HepG2 (cell line): ENCODE results near the gene GNG3. TPM values are rescaled to one million over a fixed set of nuclear protein-coding genes. Genes with fewer than 3 reads are reported as not detected.

Experiments
- ARHGAP35 ChIP-seq: sonication (generic); formaldehyde crosslinking; IDR thresholded peaks from 2 replicates; pipeline ENCODE4 v1.9.0; 2022; ENCODE audit warnings: mild to moderate bottlenecking, inconsistent platforms, moderate library complexity, missing genetic modification reagents, borderline replicate concordance
- CREB3 ChIP-seq: sonication (generic); formaldehyde crosslinking; IDR thresholded peaks from 2 replicates; pipeline ENCODE4 v1.5.0; 2020; ENCODE audit warnings: missing genetic modification reagents
- EED ChIP-seq: sonication (generic); formaldehyde crosslinking; IDR thresholded peaks from 2 replicates; pipeline ENCODE4 v1.5.0; 2020; ENCODE audit warnings: mild to moderate bottlenecking, missing genetic modification reagents
- ERF ChIP-seq: IDR thresholded peaks from 2 replicates; pipeline ENCODE4 v1.6.1; 2018; ENCODE audit warnings: missing biosample characterization, missing genetic modification reagents
- FOXK2 ChIP-seq: fragments of 450-650 bp; IDR thresholded peaks from 2 replicates; pipeline ENCODE4 v1.6.1; 2016
- HMG20A ChIP-seq: IDR thresholded peaks from 2 replicates; pipeline ENCODE4 v1.6.1; 2016; ENCODE audit warnings: borderline replicate concordance
- ISL2 ChIP-seq: sonication (generic); formaldehyde crosslinking; IDR thresholded peaks from 2 replicates; pipeline ENCODE4 v1.5.0; 2020; ENCODE audit warnings: missing genetic modification reagents
- MATR3 ChIP-seq: sonication (generic); formaldehyde crosslinking; IDR thresholded peaks from 2 replicates; pipeline ENCODE4 v1.4.0; 2020; ENCODE audit warnings: missing genetic modification reagents
- NFE2L1 ChIP-seq: sonication (generic); formaldehyde crosslinking; IDR thresholded peaks from 2 replicates; pipeline ENCODE4 v1.4.0; 2020; ENCODE audit warnings: missing genetic modification reagents, mild to moderate bottlenecking, borderline replicate concordance
- PAXIP1 ChIP-seq: sonication (generic); formaldehyde crosslinking; conservative IDR thresholded peaks from 2 replicates; pipeline ENCODE4 v1.4.0; 2020; ENCODE audit warnings: mild to moderate bottlenecking, missing genetic modification reagents, moderate library complexity
- POGZ ChIP-seq: sonication (generic); formaldehyde crosslinking; IDR thresholded peaks from 2 replicates; pipeline ENCODE4 v1.4.0; 2020; ENCODE audit warnings: mild to moderate bottlenecking, missing genetic modification reagents
- STAG1 ChIP-seq: sonication (generic); formaldehyde crosslinking; IDR thresholded peaks from 2 replicates; pipeline ENCODE4 v1.4.0; 2020; ENCODE audit warnings: missing genetic modification reagents
- ZBTB20 ChIP-seq: sonication (generic); formaldehyde crosslinking; IDR thresholded peaks from 2 replicates; pipeline ENCODE4 v1.8.1; 2023; ENCODE audit warnings: missing genetic modification reagents, low read depth, mild to moderate bottlenecking, borderline replicate concordance
- ZKSCAN5 ChIP-seq: sonication (generic); formaldehyde crosslinking; IDR thresholded peaks from 2 replicates; pipeline ENCODE4 v1.5.1; 2020; ENCODE audit warnings: mild to moderate bottlenecking, missing genetic modification reagents
- ZNF160 ChIP-seq: sonication (generic); formaldehyde crosslinking; IDR thresholded peaks from 2 replicates; pipeline ENCODE4 v1.8.0; 2022; ENCODE audit warnings: mild to moderate bottlenecking, inconsistent platforms, missing genetic modification reagents
- ZNF451 ChIP-seq: sonication (generic); formaldehyde crosslinking; IDR thresholded peaks from 2 replicates; pipeline ENCODE4 v1.5.0; 2020; ENCODE audit warnings: mild to moderate bottlenecking, missing genetic modification reagents
- ZNF816 ChIP-seq: sonication (generic); formaldehyde crosslinking; IDR thresholded peaks from 2 replicates; pipeline ENCODE4 v1.8.0; 2022; ENCODE audit warnings: missing genetic modification reagents, mild to moderate bottlenecking, borderline replicate concordance
- ZXDC ChIP-seq: sonication (generic); formaldehyde crosslinking; IDR thresholded peaks from 2 replicates; pipeline ENCODE4 v1.5.0; 2020; ENCODE audit warnings: mild to moderate bottlenecking, missing genetic modification reagents
- polyA plus RNA-seq, 8 experiments: library from polyadenylated mRNA; depleted of rRNA in 3 of 8; stranded (reverse) in 7 of 8; unstranded in 1 of 8; fragments of >200 nt; fragmentation: Illumina TruSeq in 4 of 8; extraction: Trizol in 4 of 8; gene quantifications; 2 replicates each; pipeline versions ENCODE4 v1.2.1 to v1.2.3, GENCODE V29; 2011 to 2016; ENCODE audit warnings: low read depth in 4 of 8, missing spikeins in 1 of 8, mixed read lengths in 1 of 8; ENCODE audit not compliant: insufficient read depth in 1 of 8
- total RNA-seq, 5 experiments: library from RNA; depleted of rRNA; stranded (reverse); fragments of >200 nt; fragmentation: Illumina TruSeq; extraction: Trizol; gene quantifications; 2 replicates each; pipeline ENCODE4 v1.2.3, GENCODE V29; 2016; ENCODE audit warnings: low read depth in 1 of 5
- TF ChIP-seq, protein P1 (sequence below): sonication (generic); formaldehyde crosslinking; conservative IDR thresholded peaks from 2 replicates; pipeline ENCODE4 v1.5.0; 2020; ENCODE audit warnings: missing genetic modification reagents

GNG3 gene
- total and polyA plus RNA-seq, 2 of the 13 experiments (the other 11 are each of a cell fraction or from before 2014, with no cell fraction given) = not detected

GRCh38 chr11:62727165-62727871 lies 19.8 kb downstream of the GNG3 start, which contains the start of gene HNRNPUL2 (continued):
- peak; percentile 82; the same call in 1 of the 2 replicates for TF ChIP-seq ZXDC (CRISPR knock-in tag)
- TF ChIP-seq MATR3 (CRISPR knock-in tag) = no peak
- no peak for TF ChIP-seq NFE2L1 (CRISPR knock-in tag)
- peak; percentile 96; the same call in 1 of the 2 replicates for TF ChIP-seq ZNF451 (CRISPR knock-in tag)
- TF ChIP-seq ZBTB20 = peak; percentile 80; the same call in 1 of the 2 replicates
- peak; percentile 93 for TF ChIP-seq ERF
- peak; percentile 51; the same call in 1 of the 2 replicates for TF ChIP-seq ISL2 (CRISPR knock-in tag)
- no peak for TF ChIP-seq POGZ (CRISPR knock-in tag)
- 0 out of 2 replicates have a peak, but pooled peaks have one; percentile 46 for TF ChIP-seq EED (CRISPR knock-in tag)
- no peak for TF ChIP-seq FOXK2
- peak; percentile 22; the same call in 1 of the 2 replicates for TF ChIP-seq ZNF816 (CRISPR knock-in tag)
- no peak for TF ChIP-seq ZKSCAN5 (CRISPR knock-in tag)
- peak; percentile 79; the same call in 1 of the 2 replicates for TF ChIP-seq CREB3 (CRISPR knock-in tag)
- no peak for TF ChIP-seq HMG20A (CRISPR knock-in tag)
- TF ChIP-seq STAG1 = no peak
- TF ChIP-seq, protein P1, sequence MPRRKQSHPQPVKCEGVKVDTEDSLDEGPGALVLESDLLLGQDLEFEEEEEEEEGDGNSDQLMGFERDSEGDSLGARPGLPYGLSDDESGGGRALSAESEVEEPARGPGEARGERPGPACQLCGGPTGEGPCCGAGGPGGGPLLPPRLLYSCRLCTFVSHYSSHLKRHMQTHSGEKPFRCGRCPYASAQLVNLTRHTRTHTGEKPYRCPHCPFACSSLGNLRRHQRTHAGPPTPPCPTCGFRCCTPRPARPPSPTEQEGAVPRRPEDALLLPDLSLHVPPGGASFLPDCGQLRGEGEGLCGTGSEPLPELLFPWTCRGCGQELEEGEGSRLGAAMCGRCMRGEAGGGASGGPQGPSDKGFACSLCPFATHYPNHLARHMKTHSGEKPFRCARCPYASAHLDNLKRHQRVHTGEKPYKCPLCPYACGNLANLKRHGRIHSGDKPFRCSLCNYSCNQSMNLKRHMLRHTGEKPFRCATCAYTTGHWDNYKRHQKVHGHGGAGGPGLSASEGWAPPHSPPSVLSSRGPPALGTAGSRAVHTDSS (CRISPR knock-in tag) = 0 out of 2 replicates have a peak, but pooled peaks have one; percentile 75
- TF ChIP-seq ARHGAP35 (CRISPR knock-in tag) = peak; percentile 89; the same call in 1 of the 2 replicates
- TF ChIP-seq ZNF160 (CRISPR knock-in tag) = peak; percentile 47; the same call in 1 of the 2 replicates
- TF ChIP-seq PAXIP1 (CRISPR knock-in tag) = peak; percentile 62
